ENCODE measurements around the gene AUNIP.

DNA sequence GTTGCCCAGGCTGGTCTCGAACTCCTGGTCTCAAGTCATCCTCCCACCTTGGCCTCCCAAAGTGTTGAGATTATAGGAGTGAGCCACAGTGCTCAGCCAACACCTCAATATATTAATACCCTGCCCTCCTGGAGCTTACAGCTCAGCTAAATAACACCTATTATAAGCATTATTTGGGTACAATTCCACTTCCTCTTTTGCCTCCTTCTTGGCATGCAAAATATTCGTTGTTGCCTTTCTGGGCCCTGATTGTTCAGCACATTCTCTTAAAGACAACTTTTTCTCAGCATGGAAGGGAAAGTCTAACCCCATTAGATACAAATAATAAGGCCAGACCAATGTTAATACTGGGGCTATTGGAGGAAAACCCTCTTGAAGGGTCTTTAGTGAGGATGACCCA, 13.5 kb upstream of the AUNIP start:
- TF ChIP-seq, protein P1, sequence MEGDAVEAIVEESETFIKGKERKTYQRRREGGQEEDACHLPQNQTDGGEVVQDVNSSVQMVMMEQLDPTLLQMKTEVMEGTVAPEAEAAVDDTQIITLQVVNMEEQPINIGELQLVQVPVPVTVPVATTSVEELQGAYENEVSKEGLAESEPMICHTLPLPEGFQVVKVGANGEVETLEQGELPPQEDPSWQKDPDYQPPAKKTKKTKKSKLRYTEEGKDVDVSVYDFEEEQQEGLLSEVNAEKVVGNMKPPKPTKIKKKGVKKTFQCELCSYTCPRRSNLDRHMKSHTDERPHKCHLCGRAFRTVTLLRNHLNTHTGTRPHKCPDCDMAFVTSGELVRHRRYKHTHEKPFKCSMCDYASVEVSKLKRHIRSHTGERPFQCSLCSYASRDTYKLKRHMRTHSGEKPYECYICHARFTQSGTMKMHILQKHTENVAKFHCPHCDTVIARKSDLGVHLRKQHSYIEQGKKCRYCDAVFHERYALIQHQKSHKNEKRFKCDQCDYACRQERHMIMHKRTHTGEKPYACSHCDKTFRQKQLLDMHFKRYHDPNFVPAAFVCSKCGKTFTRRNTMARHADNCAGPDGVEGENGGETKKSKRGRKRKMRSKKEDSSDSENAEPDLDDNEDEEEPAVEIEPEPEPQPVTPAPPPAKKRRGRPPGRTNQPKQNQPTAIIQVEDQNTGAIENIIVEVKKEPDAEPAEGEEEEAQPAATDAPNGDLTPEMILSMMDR (IDR thresholded peaks at IDR 0.05; ENCODE audit: insufficient read depth, low read length, poor library complexity, severe bottlenecking): no peak
- TF ChIP-seq EZH2phosphoT487 (conservative IDR thresholded peaks at IDR 0.05; ENCODE audit: low read length): no peak
